Stromal cell of bone marrow (primary cell): ENCODE data around the gene URI1.
"Not testable (repeated sequence)": the region's sequence is repeated elsewhere in the genome, so short reads cannot be mapped to it uniquely, and the experiment has no call there.

Source experiments
- DNase-seq: peaks from one replicate; pipeline ENCODE4 v3.0.0-alpha.2; 2012; ENCODE audit warnings: low read depth

Gene URI1

GRCh38 chr19:30026933-30027332 lies 84.9 kb downstream of the URI1 start:
- no peak for DNase-seq

GRCh38 chr19:30028118-30028991 lies 86.3 kb downstream of the URI1 start:
- DNase-seq = no peak

GRCh38 chr19:30028992-30029343 lies 86.9 kb downstream of the URI1 start:
- DNase-seq = no peak

GRCh38 chr19:30029721-30030510 lies 87.9 kb downstream of the URI1 start:
- DNase-seq = no peak

- no peak for DNase-seq
These were observed 92.3 kb downstream of the URI1 start for GRCh38 chr19:30034321-30034720.

GRCh38 chr19:30036154-30037129 lies 94.4 kb downstream of the URI1 start:
- DNase-seq = no peak

- no peak for DNase-seq
These were observed 95.8 kb downstream of the URI1 start for GRCh38 chr19:30037835-30038234.

GRCh38 chr19:30041931-30042330 lies 99.9 kb downstream of the URI1 start:
- DNase-seq = not testable (repeated sequence)

- not testable (repeated sequence) for DNase-seq
These were observed 101.0 kb downstream of the URI1 start for GRCh38 chr19:30043008-30043407.

GRCh38 chr19:30044273-30045248 lies 102.5 kb downstream of the URI1 start:
- no peak for DNase-seq

GRCh38 chr19:30046522-30046921 lies 104.5 kb downstream of the URI1 start:
- no peak for DNase-seq

- no peak for DNase-seq
These were observed 105.4 kb downstream of the URI1 start for GRCh38 chr19:30047432-30047831.

- no peak for DNase-seq
These were observed 107.2 kb downstream of the URI1 start for GRCh38 chr19:30049226-30049625.

- no peak for DNase-seq
These were observed 108.0 kb downstream of the URI1 start for GRCh38 chr19:30049846-30050667.

GRCh38 chr19:30052122-30053075 lies 110.4 kb downstream of the URI1 start:
- DNase-seq = no peak

- DNase-seq = no peak
These were observed 111.5 kb downstream of the URI1 start for GRCh38 chr19:30053558-30053957.

- DNase-seq = no peak
These were observed 112.2 kb downstream of the URI1 start for GRCh38 chr19:30054210-30054609.

- no peak for DNase-seq
These were observed 114.5 kb downstream of the URI1 start for GRCh38 chr19:30056580-30056979.
